K562 (cell line): ENCODE data around the gene TFCP2.
"Not testable (repeated sequence)": the region's sequence is repeated elsewhere in the genome, so short reads cannot be mapped to it uniquely, and the experiment has no call there.

Experiments
- CREB3 ChIP-seq: fragments of 450-650 bp; conservative IDR thresholded peaks from 2 replicates; pipeline ENCODE4 v1.6.1; 2016; ENCODE audit warnings: missing genetic modification characterization, low read depth, mild to moderate bottlenecking, missing compliant biosample characterization, moderate library complexity
- EGR1 ChIP-seq: fragments of 450-650 bp; conservative IDR thresholded peaks from 2 replicates; pipeline ENCODE4 v1.6.1; 2017; ENCODE audit warnings: mild to moderate bottlenecking
- FOXP1 ChIP-seq: sonication (generic); formaldehyde crosslinking; IDR thresholded peaks from 2 replicates; pipeline ENCODE4 v1.8.0; 2022; ENCODE audit warnings: mild to moderate bottlenecking, missing genetic modification reagents
- POLR2A ChIP-seq: fragments of 450-650 bp; conservative IDR thresholded peaks from 2 replicates; pipeline ENCODE4 v1.6.1; 2016
- POLR2AphosphoS5 ChIP-seq: IDR thresholded peaks from 2 replicates; pipeline ENCODE4 v1.6.1; 2011; ENCODE audit warnings: mild to moderate bottlenecking, low read depth, low read length, moderate library complexity; ENCODE audit not compliant: control insufficient read depth, insufficient read depth
- RAD21 ChIP-seq, 2 experiments: fragments of 250-450 bp in 1 of 2; fragments of 450-650 bp in 1 of 2; sonication (Bioruptor Pico) in 1 of 2; formaldehyde crosslinking in 1 of 2; IDR thresholded peaks in 1 of 2; conservative IDR thresholded peaks in 1 of 2; 2 replicates each; pipeline versions ENCODE4 v1.4.0 to v1.8.0; 2020 to 2022; ENCODE audit warnings: mild to moderate bottlenecking in 2 of 2, moderate library complexity in 1 of 2
- TEAD2 ChIP-seq: fragments of 450-650 bp; IDR thresholded peaks from 2 replicates; pipeline ENCODE4 v1.6.1; 2016; ENCODE audit warnings: missing genetic modification characterization, control low read depth, missing compliant biosample characterization
- ZNF639 ChIP-seq, 2 experiments: fragments of 200-800 bp in 1 of 2; sonication (Bioruptor generic) in 1 of 2; sonication (generic) in 1 of 2; formaldehyde crosslinking in 1 of 2; IDR thresholded peaks in 1 of 2; conservative IDR thresholded peaks in 1 of 2; 2 replicates each; pipeline versions ENCODE4 v1.5.0 to v1.6.1; 2016 to 2020; ENCODE audit warnings: missing compliant biosample characterization in 1 of 2, missing genetic modification characterization in 1 of 2, missing genetic modification reagents in 1 of 2

DNA sequence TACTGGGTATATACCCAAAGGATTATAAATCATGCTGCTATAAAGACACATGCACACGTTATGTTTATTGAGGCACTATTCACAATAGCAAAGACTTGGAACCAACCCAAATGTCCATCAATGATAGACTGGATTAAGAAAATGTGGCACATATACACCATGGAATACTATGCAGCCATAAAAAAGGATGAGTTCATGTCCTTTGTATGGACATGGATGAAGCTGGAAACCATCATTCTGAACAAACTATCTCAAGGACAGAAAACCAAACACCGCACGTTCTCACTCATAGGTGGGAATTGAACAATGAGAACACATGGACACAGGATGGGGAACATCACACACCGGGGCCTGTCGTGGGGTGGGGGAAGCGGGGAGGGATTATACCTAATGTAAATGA lies 94.1 kb downstream of the TFCP2 start:
- not testable (repeated sequence) for TF ChIP-seq POLR2AphosphoS5; ZNF639 (CRISPR knock-in tag; conservative IDR thresholded peaks at IDR 0.05 in 1 of 2, IDR thresholded peaks at IDR 0.05 in 1 of 2); TEAD2 (tag); POLR2A; FOXP1; CREB3; RAD21 (CRISPR knock-in tag; conservative IDR thresholded peaks at IDR 0.05 in 1 of 2, IDR thresholded peaks at IDR 0.05 in 1 of 2); EGR1
